Left lung (tissue), 10 donors: ENCODE results near the gene PICK1. TPM values are rescaled to one million over a fixed set of nuclear protein-coding genes. Genes with fewer than 3 reads are reported as not detected.

ENCODE experiments used
- ATAC-seq: fragments of 200-7000 bp; cut with Tn5 transposase; one replicate; pipeline ENCODE4 v1.9.1; 2020; ENCODE audit warnings: moderate library complexity
- DNase-seq, 4 donors: peaks; one replicate each; pipeline ENCODE4 v3.0.0-alpha.2; 2013 to 2020
- H3K27ac ChIP-seq, 2 donors: fragments of 200-600 bp; sonication (generic) in 1 of 2; one replicate each; pipeline versions ENCODE4 v1.5.0 to v1.8.0; 2020 to 2021
- H3K27me3 ChIP-seq, 2 donors: fragments of 200-600 bp; sonication (generic) in 1 of 2; one replicate each; pipeline versions ENCODE4 v1.5.0 to v1.8.0; 2020 to 2021
- H3K36me3 ChIP-seq, 2 donors: fragments of 200-600 bp; sonication (generic) in 1 of 2; one replicate each; pipeline versions ENCODE4 v1.5.0 to v1.8.0; 2020 to 2021
- H3K4me1 ChIP-seq, 2 donors: fragments of 200-600 bp; one replicate each; pipeline ENCODE4 v1.8.0; 2021
- H3K4me3 ChIP-seq, 2 donors: fragments of 200-600 bp; sonication (generic) in 1 of 2; one replicate each; pipeline versions ENCODE4 v1.5.0 to v1.8.0; 2020 to 2021; ENCODE audit warnings: mild to moderate bottlenecking in 1 of 2
- H3K9me3 ChIP-seq, 2 donors: fragments of 200-600 bp; sonication (generic) in 1 of 2; one replicate each; pipeline versions ENCODE4 v1.5.0 to v1.8.0; 2020 to 2021
- intact Hi-C, 2 donors: fragments of 100-400 bp; cut with DNase I; formaldehyde crosslinking; loops; one replicate each; pipeline versions ENCODE4 v1.11.2 to v1.14.2; 2022
- polyA plus RNA-seq, 6 donors: library from polyadenylated mRNA; unstranded; fragments of 120-200 nt; gene quantifications; one replicate each; pipeline ENCODE4 v1.2.1, GENCODE V29; 2013; ENCODE audit not compliant: insufficient read length in 6 of 6
- total RNA-seq, 2 donors: library from RNA; stranded (reverse); fragmentation: NEBNext Ultra II Directional; extraction: Animal tissue kit (Norgen Biotek cat#: 25700); gene quantifications; one replicate each; pipeline ENCODE4 v1.2.1, GENCODE V29; 2021
- TF ChIP-seq, protein P1 (sequence below), 2 donors: fragments of 200-600 bp; sonication (generic) in 1 of 2; IDR thresholded peaks; one replicate each; pipeline versions ENCODE4 v1.5.0 to v1.8.0; 2021; ENCODE audit warnings: antibody characterized with exemption in 2 of 2
- donor health status: DM: no; HTN: yes; CAD: no.
- donor health status: DM: no; HTN: no; CAD: no.

PICK1 gene
- total and polyA plus RNA-seq, 8 donors = 22.8 to 39.5 (median 28.3) TPM

- ATAC-seq (peak; percentile 17), DNase-seq (peak in 2 of 4 donors; percentile 29 to 31)
- TF ChIP-seq, protein P1, sequence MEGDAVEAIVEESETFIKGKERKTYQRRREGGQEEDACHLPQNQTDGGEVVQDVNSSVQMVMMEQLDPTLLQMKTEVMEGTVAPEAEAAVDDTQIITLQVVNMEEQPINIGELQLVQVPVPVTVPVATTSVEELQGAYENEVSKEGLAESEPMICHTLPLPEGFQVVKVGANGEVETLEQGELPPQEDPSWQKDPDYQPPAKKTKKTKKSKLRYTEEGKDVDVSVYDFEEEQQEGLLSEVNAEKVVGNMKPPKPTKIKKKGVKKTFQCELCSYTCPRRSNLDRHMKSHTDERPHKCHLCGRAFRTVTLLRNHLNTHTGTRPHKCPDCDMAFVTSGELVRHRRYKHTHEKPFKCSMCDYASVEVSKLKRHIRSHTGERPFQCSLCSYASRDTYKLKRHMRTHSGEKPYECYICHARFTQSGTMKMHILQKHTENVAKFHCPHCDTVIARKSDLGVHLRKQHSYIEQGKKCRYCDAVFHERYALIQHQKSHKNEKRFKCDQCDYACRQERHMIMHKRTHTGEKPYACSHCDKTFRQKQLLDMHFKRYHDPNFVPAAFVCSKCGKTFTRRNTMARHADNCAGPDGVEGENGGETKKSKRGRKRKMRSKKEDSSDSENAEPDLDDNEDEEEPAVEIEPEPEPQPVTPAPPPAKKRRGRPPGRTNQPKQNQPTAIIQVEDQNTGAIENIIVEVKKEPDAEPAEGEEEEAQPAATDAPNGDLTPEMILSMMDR (IDR thresholded peaks at IDR 0.05) = no peak
- intact Hi-C loops = no loop called here
- Histone ChIP-seq H3K4me3 (no peak overlapping the region), H3K36me3 (no peaks in the 10 kb centered on the region), H3K27me3 (no peaks in the 10 kb centered on the region), H3K9me3 (no peaks in the 10 kb centered on the region), H3K27ac (no peak overlapping the region), H3K4me1 (no peaks in the 10 kb centered on the region)
These were observed 41.4 kb downstream of the PICK1 start for GRCh38 chr22:38098410-38099249.

DNA sequence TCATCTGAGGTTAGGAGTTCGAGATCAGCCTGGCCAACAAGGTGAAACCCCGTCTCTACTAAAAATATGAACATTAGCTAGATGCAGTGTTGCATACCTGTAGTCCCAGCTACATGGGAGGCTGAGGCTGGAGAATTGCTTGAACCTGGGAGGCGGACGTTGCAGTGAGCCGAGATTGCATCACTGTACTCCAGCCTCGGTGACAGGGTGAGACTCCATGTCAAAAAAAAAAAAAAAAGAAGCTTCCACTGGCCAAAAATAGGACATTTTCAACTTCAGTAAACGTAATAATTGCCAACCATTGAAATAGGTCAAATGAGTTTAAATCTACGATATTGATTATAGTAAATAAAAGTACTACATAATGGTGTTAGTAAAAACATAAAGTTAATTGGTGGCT lies 46.4 kb downstream of the PICK1 start:
- Histone ChIP-seq H3K27me3 (no peaks in the 10 kb centered on the region), H3K36me3 (no peaks in the 10 kb centered on the region), H3K27ac (no peak overlapping the region), H3K9me3 (no peaks in the 10 kb centered on the region), H3K4me3 (no peak overlapping the region), H3K4me1 (no peaks in the 10 kb centered on the region)
- DNase-seq = no peak
- intact Hi-C loops = no loop called here
- TF ChIP-seq, protein P1 (IDR thresholded peaks at IDR 0.05) = no peak
- no peak for ATAC-seq

DNA sequence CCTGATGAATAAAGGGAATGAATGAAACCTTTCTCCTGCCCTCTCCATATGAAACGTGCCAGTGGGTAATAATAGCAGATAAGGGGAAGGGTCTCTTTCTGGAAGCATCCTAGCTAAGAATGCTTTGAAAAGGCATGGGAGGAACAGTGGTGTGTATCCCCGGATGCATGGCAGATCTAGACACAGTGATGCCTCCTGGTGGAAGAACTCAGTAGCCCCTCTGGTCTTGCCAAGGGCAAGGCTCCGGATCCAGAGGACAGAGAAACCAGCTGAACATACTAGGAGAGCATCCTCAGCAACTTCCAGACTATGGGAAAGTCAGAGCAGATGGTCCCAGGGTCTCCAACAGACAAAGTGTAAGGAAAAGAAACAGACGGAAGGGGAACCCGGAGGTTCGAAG lies 46.9 kb downstream of the PICK1 start:
- TF ChIP-seq, protein P1 (IDR thresholded peaks at IDR 0.05) = peak in 1 of 2 donors; percentile 18
- no peak overlapping the region for H3K27ac ChIP-seq
- H3K4me3 ChIP-seq = no peak overlapping the region
- H3K27me3 ChIP-seq = no peaks in the 10 kb centered on the region
- ATAC-seq = no peak
- DNase-seq = no peak
- H3K36me3 ChIP-seq = no peaks in the 10 kb centered on the region
- no peaks in the 10 kb centered on the region for H3K9me3 ChIP-seq
- H3K4me1 ChIP-seq = no peaks in the 10 kb centered on the region
- intact Hi-C loops = no loop called here

GRCh38 chr22:38106814-38107578 lies 49.8 kb downstream of the PICK1 start:
- Histone ChIP-seq H3K27me3 (no peaks in the 10 kb centered on the region), H3K4me1 (no peaks in the 10 kb centered on the region), H3K4me3 (no peak overlapping the region), H3K9me3 (no peaks in the 10 kb centered on the region), H3K36me3 (no peaks in the 10 kb centered on the region), H3K27ac (no peak overlapping the region)
- no peak for DNase-seq
- TF ChIP-seq, protein P1 (IDR thresholded peaks at IDR 0.05) = no peak
- ATAC-seq = no peak
- intact Hi-C loops = no loop called here
